ENCODE measurements around the gene PKNOX2. TPM values are rescaled to one million over a fixed set of nuclear protein-coding genes. Genes with fewer than 3 reads are reported as not detected.

The PKNOX2 gene
- total and polyA plus RNA-seq, 10 of the 15 experiments (the other 5 are each of a cell fraction or from before 2014, with no cell fraction given): not detected

GRCh38 chr11:125331357-125332035 is 166.9 kb downstream of the PKNOX2 start:
- SMC1A ChIA-PET (ENCODE audit: uncharacterized antibody, unreplicated experiment): interaction anchor here (1.8 kb wide), 1 partner anchor 12 kb away, joined by 4 read pairs; no protein-coding TSS in a partner anchor
- WGBS (ENCODE audit: insufficient coverage, insufficient replicate concordance, low lambda C conversion rate, missing lambda C conversion rate): 9% methylated on average over 9 of the region's 9 CpGs
- TF ChIP-seq, protein P1, sequence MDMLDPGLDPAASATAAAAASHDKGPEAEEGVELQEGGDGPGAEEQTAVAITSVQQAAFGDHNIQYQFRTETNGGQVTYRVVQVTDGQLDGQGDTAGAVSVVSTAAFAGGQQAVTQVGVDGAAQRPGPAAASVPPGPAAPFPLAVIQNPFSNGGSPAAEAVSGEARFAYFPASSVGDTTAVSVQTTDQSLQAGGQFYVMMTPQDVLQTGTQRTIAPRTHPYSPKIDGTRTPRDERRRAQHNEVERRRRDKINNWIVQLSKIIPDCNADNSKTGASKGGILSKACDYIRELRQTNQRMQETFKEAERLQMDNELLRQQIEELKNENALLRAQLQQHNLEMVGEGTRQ (IDR thresholded peaks at IDR 0.05; ENCODE audit: borderline replicate concordance, low read depth, low read length): no peak
- TF ChIP-seq SMARCA5 (IDR thresholded peaks at IDR 0.05) (no peak), TBL1XR1 (IDR thresholded peaks at IDR 0.05; ENCODE audit: low read depth, low read length) (no peak), STAT3 (IDR thresholded peaks at IDR 0.05; ENCODE audit: low read depth, low read length) (no peak), NR2C2 (IDR thresholded peaks at IDR 0.05; ENCODE audit: borderline replicate concordance, control insufficient read depth, insufficient read length, low read depth) (no peak), IKZF2 (IDR thresholded peaks at IDR 0.05) (no peak), NBN (IDR thresholded peaks at IDR 0.05) (no peak), TCF3 (IDR thresholded peaks at IDR 0.05; ENCODE audit: borderline replicate concordance, insufficient read depth, low read depth, low read length) (no peak), CBX5 (IDR thresholded peaks at IDR 0.05; ENCODE audit: low read depth) (no peak)
- TF ChIP-seq, protein P2, sequence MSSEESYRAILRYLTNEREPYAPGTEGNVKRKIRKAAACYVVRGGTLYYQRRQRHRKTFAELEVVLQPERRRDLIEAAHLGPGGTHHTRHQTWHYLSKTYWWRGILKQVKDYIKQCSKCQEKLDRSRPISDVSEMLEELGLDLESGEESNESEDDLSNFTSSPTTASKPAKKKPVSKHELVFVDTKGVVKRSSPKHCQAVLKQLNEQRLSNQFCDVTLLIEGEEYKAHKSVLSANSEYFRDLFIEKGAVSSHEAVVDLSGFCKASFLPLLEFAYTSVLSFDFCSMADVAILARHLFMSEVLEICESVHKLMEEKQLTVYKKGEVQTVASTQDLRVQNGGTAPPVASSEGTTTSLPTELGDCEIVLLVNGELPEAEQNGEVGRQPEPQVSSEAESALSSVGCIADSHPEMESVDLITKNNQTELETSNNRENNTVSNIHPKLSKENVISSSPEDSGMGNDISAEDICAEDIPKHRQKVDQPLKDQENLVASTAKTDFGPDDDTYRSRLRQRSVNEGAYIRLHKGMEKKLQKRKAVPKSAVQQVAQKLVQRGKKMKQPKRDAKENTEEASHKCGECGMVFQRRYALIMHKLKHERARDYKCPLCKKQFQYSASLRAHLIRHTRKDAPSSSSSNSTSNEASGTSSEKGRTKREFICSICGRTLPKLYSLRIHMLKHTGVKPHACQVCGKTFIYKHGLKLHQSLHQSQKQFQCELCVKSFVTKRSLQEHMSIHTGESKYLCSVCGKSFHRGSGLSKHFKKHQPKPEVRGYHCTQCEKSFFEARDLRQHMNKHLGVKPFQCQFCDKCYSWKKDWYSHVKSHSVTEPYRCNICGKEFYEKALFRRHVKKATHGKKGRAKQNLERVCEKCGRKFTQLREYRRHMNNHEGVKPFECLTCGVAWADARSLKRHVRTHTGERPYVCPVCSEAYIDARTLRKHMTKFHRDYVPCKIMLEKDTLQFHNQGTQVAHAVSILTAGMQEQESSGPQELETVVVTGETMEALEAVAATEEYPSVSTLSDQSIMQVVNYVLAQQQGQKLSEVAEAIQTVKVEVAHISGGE (CRISPR knock-in tag; IDR thresholded peaks at IDR 0.05): no peak
- TF ChIP-seq, protein P3, sequence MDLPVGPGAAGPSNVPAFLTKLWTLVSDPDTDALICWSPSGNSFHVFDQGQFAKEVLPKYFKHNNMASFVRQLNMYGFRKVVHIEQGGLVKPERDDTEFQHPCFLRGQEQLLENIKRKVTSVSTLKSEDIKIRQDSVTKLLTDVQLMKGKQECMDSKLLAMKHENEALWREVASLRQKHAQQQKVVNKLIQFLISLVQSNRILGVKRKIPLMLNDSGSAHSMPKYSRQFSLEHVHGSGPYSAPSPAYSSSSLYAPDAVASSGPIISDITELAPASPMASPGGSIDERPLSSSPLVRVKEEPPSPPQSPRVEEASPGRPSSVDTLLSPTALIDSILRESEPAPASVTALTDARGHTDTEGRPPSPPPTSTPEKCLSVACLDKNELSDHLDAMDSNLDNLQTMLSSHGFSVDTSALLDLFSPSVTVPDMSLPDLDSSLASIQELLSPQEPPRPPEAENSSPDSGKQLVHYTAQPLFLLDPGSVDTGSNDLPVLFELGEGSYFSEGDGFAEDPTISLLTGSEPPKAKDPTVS (IDR thresholded peaks at IDR 0.05; ENCODE audit: low read depth, low read length): no peak
- TF ChIP-seq, protein P4, sequence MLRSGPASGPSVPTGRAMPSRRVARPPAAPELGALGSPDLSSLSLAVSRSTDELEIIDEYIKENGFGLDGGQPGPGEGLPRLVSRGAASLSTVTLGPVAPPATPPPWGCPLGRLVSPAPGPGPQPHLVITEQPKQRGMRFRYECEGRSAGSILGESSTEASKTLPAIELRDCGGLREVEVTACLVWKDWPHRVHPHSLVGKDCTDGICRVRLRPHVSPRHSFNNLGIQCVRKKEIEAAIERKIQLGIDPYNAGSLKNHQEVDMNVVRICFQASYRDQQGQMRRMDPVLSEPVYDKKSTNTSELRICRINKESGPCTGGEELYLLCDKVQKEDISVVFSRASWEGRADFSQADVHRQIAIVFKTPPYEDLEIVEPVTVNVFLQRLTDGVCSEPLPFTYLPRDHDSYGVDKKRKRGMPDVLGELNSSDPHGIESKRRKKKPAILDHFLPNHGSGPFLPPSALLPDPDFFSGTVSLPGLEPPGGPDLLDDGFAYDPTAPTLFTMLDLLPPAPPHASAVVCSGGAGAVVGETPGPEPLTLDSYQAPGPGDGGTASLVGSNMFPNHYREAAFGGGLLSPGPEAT (IDR thresholded peaks at IDR 0.05; ENCODE audit: low read depth): no peak

More at GRCh38 chr11:125331357-125332035, 166.9 kb downstream of the PKNOX2 start:
- H4K20me1 ChIP-seq (ENCODE audit: control insufficient read depth, insufficient read depth): no peaks in the 10 kb centered on the region
- no peak overlapping the region for H3K4me3 ChIP-seq
- H3K27me3 ChIP-seq (replicated peaks in 1 of 2; ENCODE audit: control insufficient read depth in 2 of 2, insufficient read depth in 2 of 2, low read length in 1 of 2): peaks cover 5 to 13% of the 10 kb centered on the region in 2 experiments; a peak in 3 of 4 replicates
- no peaks in the 10 kb centered on the region for H3K4me1 ChIP-seq (ENCODE audit: control insufficient read depth, insufficient read depth, low read length)
- H3K27ac ChIP-seq (ENCODE audit: control insufficient read depth, insufficient read depth): no peak overlapping the region
- no peak overlapping the region for H3K4me2 ChIP-seq (ENCODE audit: control insufficient read depth, insufficient read depth)
- RAD21 ChIA-PET (ENCODE audit: unreplicated experiment): no interaction called here
- BruUV-seq (replicated peaks): no TSS peak
- CTCF ChIA-PET: interaction anchor here (1.2 to 3.1 kb wide), 2 partner anchors 15 to 189 kb away, joined by 6 to 17 read pairs; no protein-coding TSS in a partner anchor
- ATAC-seq (no peak), FAIRE-seq (no peak), DNase-seq (ENCODE audit: low read depth, low spot score) (no peak)
- no peaks in the 10 kb centered on the region for H3K79me2 ChIP-seq (ENCODE audit: control insufficient read depth, insufficient read depth, low read length)
- no peaks in the 10 kb centered on the region for H3K36me3 ChIP-seq (ENCODE audit: control insufficient read depth in 2 of 2, insufficient read depth in 2 of 2, low read length in 1 of 2)
- intact Hi-C loops (cut with micrococcal nuclease; ENCODE audit: unreplicated experiment) (no loop called here), in situ Hi-C loops (cut with MboI) (no loop called here)
- no peak overlapping the region for H2AFZ ChIP-seq (ENCODE audit: control insufficient read depth, low read depth, low read length)
- H3K9ac ChIP-seq (ENCODE audit: control insufficient read depth, insufficient read depth, low read length): no peak overlapping the region
- no peaks in the 10 kb centered on the region for H3K9me3 ChIP-seq (replicated peaks; ENCODE audit: control insufficient read depth, insufficient read depth, low read length)
- POLR2A ChIA-PET: no interaction called here

Data from GM12878 (cell line).